LNCAP (cell line): ENCODE measurements around the gene RHEBL1.

Experiments used
- TF ChIP-seq, protein P1 (sequence below): fragments of 450-650 bp; IDR thresholded peaks from 2 replicates; pipeline ENCODE4 v1.5.1; 2017; ENCODE audit warnings: mild to moderate bottlenecking

Gene RHEBL1

DNA sequence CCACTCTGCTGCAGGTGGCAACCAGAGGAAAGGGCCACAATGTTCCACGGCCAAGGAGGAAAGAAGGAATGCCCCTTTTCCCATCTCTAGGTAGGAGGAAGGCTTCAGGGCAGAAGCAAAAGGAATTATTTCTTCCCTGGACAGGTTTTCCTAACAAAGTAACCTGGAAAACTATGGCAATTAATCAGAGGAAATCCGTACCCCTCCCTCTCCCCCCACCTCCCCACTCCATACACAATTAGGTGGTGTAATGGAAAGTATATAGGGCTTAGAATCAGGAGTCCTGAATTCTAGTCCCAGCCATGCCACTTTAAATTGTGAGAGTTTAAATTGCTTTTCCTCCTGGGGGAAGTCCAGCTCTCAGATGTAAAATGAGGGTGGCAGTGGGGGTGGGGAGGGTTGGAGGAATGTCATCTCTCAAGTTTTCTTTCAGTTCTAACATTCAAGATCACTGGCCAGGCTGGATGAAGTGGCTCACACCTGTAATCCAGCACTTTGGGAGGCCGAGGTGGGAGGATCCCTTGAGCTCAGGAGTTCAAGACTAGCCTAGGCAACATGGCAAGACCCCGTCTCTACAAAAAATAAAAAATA is 23.1 kb upstream of the RHEBL1 start:
- TF ChIP-seq, protein P1, sequence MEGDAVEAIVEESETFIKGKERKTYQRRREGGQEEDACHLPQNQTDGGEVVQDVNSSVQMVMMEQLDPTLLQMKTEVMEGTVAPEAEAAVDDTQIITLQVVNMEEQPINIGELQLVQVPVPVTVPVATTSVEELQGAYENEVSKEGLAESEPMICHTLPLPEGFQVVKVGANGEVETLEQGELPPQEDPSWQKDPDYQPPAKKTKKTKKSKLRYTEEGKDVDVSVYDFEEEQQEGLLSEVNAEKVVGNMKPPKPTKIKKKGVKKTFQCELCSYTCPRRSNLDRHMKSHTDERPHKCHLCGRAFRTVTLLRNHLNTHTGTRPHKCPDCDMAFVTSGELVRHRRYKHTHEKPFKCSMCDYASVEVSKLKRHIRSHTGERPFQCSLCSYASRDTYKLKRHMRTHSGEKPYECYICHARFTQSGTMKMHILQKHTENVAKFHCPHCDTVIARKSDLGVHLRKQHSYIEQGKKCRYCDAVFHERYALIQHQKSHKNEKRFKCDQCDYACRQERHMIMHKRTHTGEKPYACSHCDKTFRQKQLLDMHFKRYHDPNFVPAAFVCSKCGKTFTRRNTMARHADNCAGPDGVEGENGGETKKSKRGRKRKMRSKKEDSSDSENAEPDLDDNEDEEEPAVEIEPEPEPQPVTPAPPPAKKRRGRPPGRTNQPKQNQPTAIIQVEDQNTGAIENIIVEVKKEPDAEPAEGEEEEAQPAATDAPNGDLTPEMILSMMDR: no peak

DNA sequence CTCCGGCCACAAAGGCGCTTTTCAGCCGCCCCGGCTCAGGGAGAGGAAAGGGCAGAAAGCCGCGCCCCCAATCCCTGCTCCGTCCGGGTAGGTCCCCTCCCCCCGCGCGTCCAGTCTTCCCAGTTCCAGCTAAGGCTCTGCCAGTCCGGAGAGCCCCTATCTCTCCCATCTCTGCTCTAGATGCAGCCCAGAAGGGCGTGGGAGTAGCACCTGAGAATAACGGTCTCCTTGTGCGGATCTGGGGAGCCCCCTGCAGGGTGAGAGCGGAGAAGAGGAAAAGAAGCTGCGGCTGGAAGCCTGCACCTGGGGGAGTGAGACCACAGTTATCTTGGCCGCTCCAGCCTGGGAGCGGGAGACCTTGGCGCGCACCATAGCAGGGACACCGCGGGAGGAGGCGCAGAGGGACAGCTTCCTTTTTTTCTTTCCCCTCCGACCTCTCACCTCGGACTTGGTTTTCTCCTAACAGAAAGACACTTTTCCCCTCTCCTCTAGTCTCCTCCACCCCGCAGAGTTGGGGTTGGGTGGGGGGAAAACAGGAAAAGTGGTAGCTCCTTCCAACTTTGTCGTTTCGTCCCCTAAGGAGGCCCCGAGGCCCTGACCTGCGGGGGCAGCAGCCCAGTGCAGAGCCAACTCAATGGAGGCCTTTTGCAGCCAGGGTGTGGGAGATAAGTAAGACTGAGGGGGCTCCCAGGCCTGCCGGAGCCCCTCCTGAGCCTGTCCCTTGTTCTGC is 22.5 kb upstream of the RHEBL1 start:
- TF ChIP-seq, protein P1: peak; percentile 26; the same call in 1 of the 2 replicates

DNA sequence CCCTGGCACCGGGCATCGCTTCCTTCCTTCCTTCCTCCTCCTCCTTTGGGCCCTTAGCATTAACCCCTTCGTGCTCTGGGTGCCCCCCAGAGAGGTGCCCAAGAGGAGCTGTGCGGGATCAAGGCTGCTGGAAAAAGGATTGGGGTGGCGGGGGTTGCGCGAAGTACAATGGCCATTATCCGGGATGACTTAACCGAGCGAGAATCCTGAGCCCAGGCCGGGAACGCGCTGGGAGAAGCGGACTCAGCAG is 22.0 kb upstream of the RHEBL1 start:
- TF ChIP-seq, protein P1: no peak

DNA sequence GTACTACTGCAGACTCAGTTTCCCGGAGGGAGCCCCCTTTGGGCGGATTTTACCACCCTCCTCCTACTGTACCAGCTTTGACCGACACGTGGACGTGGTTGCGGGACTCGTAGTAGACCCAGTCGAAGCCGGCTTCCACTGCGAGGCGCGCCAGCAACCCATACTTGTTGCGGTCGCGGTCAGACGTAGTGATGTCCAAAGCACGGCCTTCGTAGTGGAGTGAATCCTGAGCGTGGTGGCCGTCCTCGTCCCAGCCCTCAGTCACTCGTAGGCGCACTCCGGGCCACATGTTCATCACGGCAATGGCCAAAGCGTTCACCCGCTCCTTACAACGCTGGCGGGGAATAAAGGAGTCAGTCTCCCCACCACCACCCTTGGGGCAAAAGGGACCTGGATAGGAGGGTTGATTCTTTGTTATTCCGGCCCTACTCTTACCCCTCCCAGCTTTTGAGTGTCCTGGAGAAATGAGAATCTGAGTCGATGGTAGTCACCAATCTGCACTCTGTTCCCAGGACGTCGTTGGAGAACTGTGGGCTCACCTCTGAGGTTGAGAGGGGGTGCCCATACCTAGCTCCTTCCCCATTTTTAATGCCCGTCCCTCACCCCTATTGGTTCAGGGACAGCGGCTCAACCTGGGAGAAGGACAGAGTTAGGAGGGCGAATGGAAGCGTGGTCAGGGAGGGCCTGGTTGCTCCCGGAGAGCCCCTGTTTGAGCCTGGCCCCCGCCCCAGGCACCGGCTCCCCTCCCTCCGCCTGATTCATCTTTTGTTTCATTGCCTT is 21.5 kb upstream of the RHEBL1 start:
- TF ChIP-seq, protein P1: no peak

DNA sequence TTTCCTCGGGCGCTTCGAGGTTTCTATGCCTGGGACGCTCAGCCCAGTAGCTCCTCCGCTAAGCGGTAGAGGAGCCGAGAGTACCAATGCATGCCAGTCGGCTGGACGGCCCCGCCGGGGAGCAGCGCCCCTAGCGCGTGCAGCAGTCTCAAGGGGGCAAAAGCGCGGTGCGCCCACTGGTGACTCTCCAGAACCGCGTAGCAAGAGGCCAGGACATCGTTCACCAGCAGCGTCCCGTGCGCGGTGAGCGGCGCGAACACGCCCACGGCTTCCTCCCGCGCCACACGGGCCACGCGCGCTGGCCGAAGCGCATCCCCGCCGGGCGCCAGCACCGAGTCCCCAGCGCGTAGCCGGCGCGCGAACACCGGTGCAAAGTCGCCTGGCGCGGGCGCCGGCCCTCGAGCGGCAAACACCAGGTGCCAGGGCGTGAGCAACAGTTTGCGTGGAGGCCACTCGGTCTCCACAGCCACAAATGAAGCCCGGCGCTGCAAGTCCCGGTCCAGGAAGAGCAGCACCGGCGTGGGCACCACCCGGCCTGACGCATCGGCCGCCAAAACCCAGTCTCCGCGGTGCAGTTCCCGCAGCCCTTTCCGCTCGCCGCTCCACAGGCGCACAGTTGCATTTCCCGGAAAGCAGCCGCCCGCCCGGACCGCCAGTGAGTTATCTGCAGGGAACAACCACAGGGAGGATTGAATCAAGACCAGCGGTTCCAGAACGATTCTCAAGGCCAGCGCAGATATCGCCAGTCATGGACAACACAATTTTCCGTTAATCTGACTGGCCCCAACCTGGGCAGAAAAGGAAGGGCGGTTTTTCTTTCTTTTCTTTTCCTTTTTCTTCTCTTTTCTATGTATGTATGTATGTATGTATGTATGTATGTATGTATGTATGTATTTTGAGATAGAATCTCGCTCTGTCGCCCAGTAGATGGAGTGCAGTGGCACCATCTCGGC is 20.3 kb upstream of the RHEBL1 start:
- TF ChIP-seq, protein P1: peak; percentile 34

DNA sequence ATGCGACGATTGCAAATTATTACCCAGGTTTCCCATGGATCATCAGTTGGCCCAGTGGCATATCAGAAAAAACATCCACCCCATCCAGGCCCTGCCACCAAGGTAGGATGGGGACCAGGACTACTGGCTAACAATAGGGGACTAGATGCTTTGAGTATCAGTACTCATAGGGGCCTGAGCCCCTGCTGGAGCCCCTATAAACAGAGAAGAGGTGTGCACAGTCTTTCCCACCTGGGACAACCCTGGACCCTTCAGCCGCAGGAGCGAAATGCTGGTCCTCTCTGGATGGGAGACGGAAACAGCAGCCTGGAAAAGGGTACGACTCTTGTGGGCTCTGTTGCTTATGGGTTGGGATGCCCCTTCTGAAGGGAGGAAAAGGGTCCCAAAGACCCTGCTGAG is 19.2 kb upstream of the RHEBL1 start:
- TF ChIP-seq, protein P1: no peak
